Thymus (tissue), 11 donors: ENCODE results near the gene DTWD2. TPM values are rescaled to one million over a fixed set of nuclear protein-coding genes. Genes with fewer than 3 reads are reported as not detected.
"Not testable (repeated sequence)": the region's sequence is repeated elsewhere in the genome, so short reads cannot be mapped to it uniquely, and the experiment has no call there.

Source experiments
- DNase-seq, 9 donors: peaks; one replicate each; pipeline ENCODE4 v3.0.0-alpha.2; 2013; ENCODE audit warnings: low spot score in 9 of 9, low read depth in 6 of 9, missing footprints in 1 of 9
- H3K27ac ChIP-seq, 2 donors: one replicate each; pipeline ENCODE4 v1.5.1; 2013; ENCODE audit warnings: control low read depth in 1 of 2, low read depth in 1 of 2, low read length in 1 of 2, mild to moderate bottlenecking in 1 of 2, moderate library complexity in 1 of 2
- H3K27me3 ChIP-seq, 2 donors: one replicate each; pipeline ENCODE4 v1.5.1; 2013; ENCODE audit warnings: low read length in 1 of 2; ENCODE audit not compliant: control insufficient read depth in 2 of 2, insufficient read depth in 1 of 2
- H3K36me3 ChIP-seq, 2 donors: one replicate each; pipeline ENCODE4 v1.5.1; 2013; ENCODE audit warnings: low read length in 1 of 2, mild to moderate bottlenecking in 1 of 2, moderate library complexity in 1 of 2; ENCODE audit not compliant: control insufficient read depth in 2 of 2, insufficient read depth in 2 of 2
- H3K4me1 ChIP-seq, 2 donors: one replicate each; pipeline ENCODE4 v1.5.1; 2013; ENCODE audit warnings: low read length in 2 of 2; ENCODE audit not compliant: control insufficient read depth in 2 of 2, insufficient read depth in 2 of 2
- H3K4me3 ChIP-seq, 2 donors: one replicate each; pipeline ENCODE4 v1.5.1; 2013; ENCODE audit warnings: low read length in 2 of 2, control low read depth in 1 of 2, mild to moderate bottlenecking in 1 of 2
- H3K9me3 ChIP-seq, 2 donors: one replicate each; pipeline ENCODE4 v1.5.1; 2013; ENCODE audit warnings: low read length in 1 of 2, mild to moderate bottlenecking in 1 of 2; ENCODE audit not compliant: control insufficient read depth in 2 of 2, insufficient read depth in 1 of 2
- WGBS: extraction: QIAGEN DNeasy Blood & Tissue Kit; methylation state at CpG from one replicate; pipeline ENCODE4 v1.1.7; 2013; 5-methylcytosine and 5-hydroxymethylcytosine counted together
- polyA plus RNA-seq: library from polyadenylated mRNA; stranded (reverse); fragments of 200-250 nt; gene quantifications from one replicate; pipeline ENCODE4 v1.2.3, GENCODE V29; 2013
- total RNA-seq: library from RNA; stranded (reverse); fragments of 120-200 nt; gene quantifications from one replicate; pipeline ENCODE4 v1.2.4, GENCODE V29; 2013
- donor health status: healthy.

Gene DTWD2
- total and polyA plus RNA-seq, 2 donors = 2.3 to 3.9 TPM

DNA sequence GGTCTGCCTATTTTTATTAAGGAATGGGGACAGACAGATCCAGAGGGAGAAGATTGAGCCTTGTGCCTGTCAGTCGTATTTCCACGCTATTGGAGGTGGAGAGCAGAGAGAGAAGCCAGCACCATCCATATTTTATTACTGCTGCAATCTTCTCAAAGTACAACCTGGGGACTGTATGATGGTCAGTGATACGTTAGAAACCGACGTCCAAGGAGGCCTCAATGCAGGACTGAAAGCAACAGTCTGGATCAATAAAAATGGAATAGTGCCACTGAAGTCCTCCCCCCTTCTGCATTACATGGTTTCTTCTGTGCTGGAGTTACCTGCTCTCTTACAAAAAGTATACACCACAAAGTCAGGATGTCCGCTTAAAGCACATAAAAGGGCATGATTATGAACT is 21.9 kb upstream of the DTWD2 start:
- H3K27ac ChIP-seq = no peak overlapping the region
- H3K36me3 ChIP-seq = no peaks in the 10 kb centered on the region
- no peak for DNase-seq
- no peak overlapping the region for H3K4me3 ChIP-seq
- no peaks in the 10 kb centered on the region for H3K4me1 ChIP-seq
- WGBS = 98% methylated on average over 6 of the region's 6 CpGs
- peaks cover 0 to 1% of the 10 kb centered on the region in 2 donors for H3K9me3 ChIP-seq
- no peaks in the 10 kb centered on the region for H3K27me3 ChIP-seq

DNA sequence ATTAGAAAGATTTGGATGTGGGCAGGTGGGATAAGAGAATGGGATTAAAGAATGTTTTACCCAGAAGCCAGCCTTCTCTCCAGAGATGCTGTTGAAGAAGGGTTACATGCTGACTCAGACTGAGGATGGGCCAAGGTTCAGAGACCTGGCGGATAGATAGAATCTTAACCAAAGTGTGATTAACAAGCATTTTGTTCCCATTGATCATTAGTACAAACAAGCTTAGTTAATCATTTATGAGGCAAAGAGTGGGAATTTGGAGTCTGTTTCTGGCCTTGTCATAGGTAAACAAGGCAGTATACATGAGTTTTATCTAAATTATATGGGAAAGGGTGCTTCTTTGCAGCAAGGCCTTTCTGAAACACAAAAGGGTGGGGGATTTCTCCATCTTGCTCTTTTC is 20.8 kb upstream of the DTWD2 start:
- DNase-seq = no peak
- H3K27ac ChIP-seq = no peak overlapping the region
- H3K36me3 ChIP-seq = no peaks in the 10 kb centered on the region
- no peak overlapping the region for H3K4me3 ChIP-seq
- no peaks in the 10 kb centered on the region for H3K27me3 ChIP-seq
- 96% methylated on average over 1 of the region's 1 CpG for WGBS
- H3K4me1 ChIP-seq = no peaks in the 10 kb centered on the region
- peaks cover 0 to 1% of the 10 kb centered on the region in 2 donors for H3K9me3 ChIP-seq

DNA sequence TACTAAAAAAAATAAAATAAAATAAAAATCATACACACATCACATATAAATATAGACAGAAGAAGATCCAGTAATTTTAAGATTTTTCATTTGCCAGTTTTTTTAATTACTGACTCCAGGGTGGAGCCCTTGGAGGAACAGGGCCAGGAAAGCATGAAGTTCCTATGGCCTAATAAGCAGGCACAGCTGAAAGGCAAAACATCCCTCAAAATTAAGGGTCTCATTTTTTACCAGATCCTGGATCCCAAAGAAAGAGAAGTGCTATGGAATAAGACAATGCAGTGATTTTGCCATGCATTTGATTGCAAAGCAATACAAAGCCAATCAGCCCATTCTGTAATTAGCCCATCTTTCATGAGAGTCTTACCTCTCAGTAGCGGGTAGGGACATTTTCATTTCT is 11.3 kb upstream of the DTWD2 start:
- Histone ChIP-seq H3K27me3 (no peaks in the 10 kb centered on the region), H3K4me3 (no peak overlapping the region), H3K9me3 (peaks cover 0 to 4% of the 10 kb centered on the region in 2 donors), H3K4me1 (no peaks in the 10 kb centered on the region), H3K36me3 (no peaks in the 10 kb centered on the region), H3K27ac (no peak overlapping the region)
- 97% methylated on average over 1 of the region's 1 CpG for WGBS
- no peak for DNase-seq

DNA sequence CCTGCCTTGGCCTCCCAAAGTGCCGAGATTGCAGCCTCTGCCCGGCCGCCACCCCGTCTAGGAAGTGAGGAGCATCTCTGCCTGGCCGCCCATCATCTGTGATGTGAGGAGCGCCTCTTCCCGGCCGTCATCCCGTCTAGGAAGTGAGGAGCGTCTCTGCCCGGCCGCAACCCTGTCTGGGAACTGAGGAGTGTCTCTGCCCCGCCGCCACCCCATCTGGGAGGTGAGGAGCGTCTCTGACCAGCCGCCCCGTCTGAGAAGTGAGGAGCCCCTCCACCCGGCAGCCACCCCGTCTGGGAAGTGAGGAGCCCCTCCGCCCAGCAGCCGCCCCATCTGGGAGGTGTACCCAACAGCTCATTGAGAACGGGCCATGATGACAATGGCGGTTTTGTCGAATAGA is 10.5 kb upstream of the DTWD2 start:
- H3K4me1 ChIP-seq, H3K36me3 ChIP-seq, H3K27ac ChIP-seq, H3K4me3 ChIP-seq, H3K9me3 ChIP-seq, H3K27me3 ChIP-seq, DNase-seq: not testable (repeated sequence)
- 92% methylated on average over 24 of the region's 24 CpGs for WGBS

DNA sequence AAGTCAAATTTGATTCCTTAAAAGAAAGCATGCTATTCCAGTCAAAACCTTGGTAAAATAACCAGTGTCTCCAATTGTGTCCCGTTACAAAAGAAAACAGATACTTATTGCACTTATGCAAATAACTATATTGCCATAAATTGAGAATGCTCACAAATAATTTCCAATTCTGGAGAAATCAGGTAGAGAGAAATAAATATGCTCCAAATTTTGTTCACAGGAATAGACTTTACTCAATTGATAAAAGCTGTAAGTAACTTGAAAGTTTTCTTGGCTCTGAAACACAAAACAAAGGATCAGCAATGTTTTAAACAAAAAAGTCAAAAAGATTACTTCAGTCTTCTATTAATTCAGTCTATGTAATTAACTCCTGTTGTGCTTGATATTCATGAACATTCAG is 7.8 kb upstream of the DTWD2 start:
- Histone ChIP-seq H3K4me1 (no peaks in the 10 kb centered on the region), H3K36me3 (no peaks in the 10 kb centered on the region), H3K4me3 (no peak overlapping the region), H3K9me3 (peaks cover 0 to 4% of the 10 kb centered on the region in 2 donors), H3K27ac (no peak overlapping the region), H3K27me3 (no peaks in the 10 kb centered on the region)
- WGBS = 99% methylated on average over 1 of the region's 1 CpG
- no peak for DNase-seq

DNA sequence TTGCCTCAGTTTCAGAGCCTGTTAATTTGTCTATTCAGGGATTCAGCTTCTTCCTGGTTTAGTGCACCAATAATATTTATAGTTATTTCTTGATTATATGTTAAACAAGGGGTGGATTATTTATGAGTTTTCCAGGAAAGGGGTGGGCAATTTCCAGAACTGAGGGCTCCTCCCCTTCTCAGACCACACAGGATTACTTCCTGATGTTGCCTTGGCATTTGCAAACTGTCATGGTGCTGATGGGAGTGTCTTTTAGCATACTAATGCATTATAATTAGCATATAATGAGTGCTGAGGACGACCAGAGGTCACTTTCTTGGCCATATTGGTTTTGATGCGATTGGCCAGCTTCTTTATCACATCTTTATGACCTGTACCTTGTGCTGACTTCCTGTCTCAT is 6.2 kb upstream of the DTWD2 start:
- no peak overlapping the region for H3K27ac ChIP-seq
- H3K36me3 ChIP-seq = no peaks in the 10 kb centered on the region
- no peaks in the 10 kb centered on the region for H3K4me1 ChIP-seq
- H3K4me3 ChIP-seq = no peak overlapping the region
- WGBS = 89% methylated on average over 2 of the region's 2 CpGs
- DNase-seq = no peak
- no peaks in the 10 kb centered on the region for H3K27me3 ChIP-seq
- peaks cover 0 to 4% of the 10 kb centered on the region in 2 donors for H3K9me3 ChIP-seq

DNA sequence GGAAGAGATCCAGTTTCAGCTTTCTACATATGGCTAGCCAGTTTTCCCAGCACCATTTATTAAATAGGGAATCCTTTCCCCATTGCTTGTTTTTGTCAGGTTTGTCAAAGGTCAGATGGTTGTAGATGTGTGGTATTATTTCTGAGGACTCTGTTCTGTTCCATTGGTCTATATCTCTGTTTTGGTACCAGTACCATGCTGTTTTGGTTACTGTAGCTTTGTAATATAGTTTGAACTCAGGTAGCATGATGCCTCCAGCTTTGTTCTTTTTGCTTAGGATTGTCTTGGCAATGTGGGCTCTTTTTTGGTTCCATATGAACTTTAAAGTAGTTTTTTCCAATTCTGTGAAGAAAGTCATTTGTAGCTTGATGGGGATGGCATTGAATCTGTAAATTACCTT is 4.8 kb upstream of the DTWD2 start:
- H3K27me3 ChIP-seq, H3K4me1 ChIP-seq, DNase-seq, H3K9me3 ChIP-seq, H3K36me3 ChIP-seq, H3K27ac ChIP-seq, H3K4me3 ChIP-seq: not testable (repeated sequence)

DNA sequence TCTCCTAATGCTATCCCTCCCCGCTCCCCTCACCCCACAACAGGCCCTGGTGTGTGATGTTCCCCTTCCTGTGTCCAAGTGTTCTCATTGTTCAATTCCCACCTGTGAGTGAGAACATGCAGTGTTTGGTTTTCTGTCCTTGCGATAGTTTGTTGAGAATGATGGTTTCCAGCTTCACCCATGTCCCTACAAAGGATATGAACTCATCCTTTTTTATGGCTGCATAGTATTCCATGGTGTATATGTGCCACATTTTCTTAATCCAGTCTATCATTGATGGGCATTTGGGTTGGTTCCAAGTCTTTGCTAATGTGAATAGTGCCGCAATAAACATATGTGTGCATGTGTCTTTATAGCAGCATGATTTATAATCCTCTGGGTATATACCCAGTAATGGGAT is 3.7 kb upstream of the DTWD2 start:
- not testable (repeated sequence) for H3K4me3 ChIP-seq, H3K36me3 ChIP-seq, DNase-seq, H3K4me1 ChIP-seq, H3K27ac ChIP-seq, H3K9me3 ChIP-seq, H3K27me3 ChIP-seq
- 94% methylated on average over 3 of the region's 3 CpGs for WGBS

DNA sequence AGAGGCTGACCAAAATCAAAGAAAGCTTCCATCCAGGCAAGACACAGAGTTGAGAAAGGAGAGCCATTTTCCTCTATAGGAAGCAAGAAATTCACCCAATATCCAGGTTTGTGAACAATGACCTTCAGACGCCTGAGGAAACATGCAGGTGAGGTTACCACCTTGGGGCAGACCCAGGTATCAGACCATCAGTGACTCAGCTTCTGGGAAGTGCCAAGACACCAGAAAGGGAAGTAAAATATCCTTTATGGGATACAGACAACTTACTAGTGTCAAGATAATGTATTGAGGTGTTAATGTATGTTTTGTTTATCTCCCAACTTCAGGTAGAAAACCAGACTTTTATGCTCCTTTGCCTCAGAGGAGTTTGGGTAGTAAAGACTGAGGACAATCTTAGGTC is 2.2 kb upstream of the DTWD2 start:
- Histone ChIP-seq H3K27me3 (no peaks in the 10 kb centered on the region), H3K4me3 (no peak overlapping the region), H3K27ac (no peak overlapping the region), H3K9me3 (no peaks in the 10 kb centered on the region), H3K36me3 (no peaks in the 10 kb centered on the region), H3K4me1 (peaks cover 0 to 5% of the 10 kb centered on the region in 2 donors)
- DNase-seq = no peak
- 93% methylated on average over 1 of the region's 1 CpG for WGBS

DNA sequence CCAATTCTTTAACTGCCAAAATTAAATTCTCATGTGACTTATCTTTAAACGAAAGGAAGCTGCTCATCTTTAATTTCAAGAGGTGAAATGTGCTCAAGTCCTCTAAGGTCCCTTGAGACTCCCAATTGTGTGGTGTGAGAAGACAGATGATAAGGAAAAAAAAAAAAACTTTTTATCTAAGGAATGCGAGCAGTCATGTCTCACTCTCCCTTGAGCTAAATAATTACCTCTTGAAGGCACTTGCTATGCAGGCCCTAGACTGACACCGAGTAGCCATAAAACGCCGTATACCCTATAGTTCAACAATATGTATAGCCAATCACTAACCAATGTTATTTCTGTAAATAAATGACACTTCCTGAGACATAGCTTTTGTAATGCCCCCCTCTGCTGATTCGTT is 1.5 kb upstream of the DTWD2 start:
- H3K27me3 ChIP-seq = no peaks in the 10 kb centered on the region
- H3K36me3 ChIP-seq = no peaks in the 10 kb centered on the region
- no peak for DNase-seq
- H3K4me3 ChIP-seq = no peak overlapping the region
- 97% methylated on average over 6 of the region's 6 CpGs for WGBS
- no peaks in the 10 kb centered on the region for H3K9me3 ChIP-seq
- peaks cover 0 to 5% of the 10 kb centered on the region in 2 donors for H3K4me1 ChIP-seq
- H3K27ac ChIP-seq = no peak overlapping the region
